NCI-H446 (cell line): Measurements from ENCODE around the gene PCDH17.

Source experiments
- DNase-seq, 2 experiments: peaks; one replicate each; lab custom pipeline; 2025; lab: John Stamatoyannopoulos, UW

Gene PCDH17

GRCh38 chr13:57631596-57632275 is at the start of gene PCDH17:
PCDH17 (plus strand) TSS chr13:57631744; CDS start chr13:57632547, 803 bp downstream.
- no peak for DNase-seq

- no peak for DNase-seq
These were observed 49.5 kb upstream of the PCDH17 start for GRCh38 chr13:57582032-57582431.

GRCh38 chr13:57583529-57583928 is 48.0 kb upstream of the PCDH17 start:
- no peak for DNase-seq

- no peak for DNase-seq
These were observed 42.9 kb upstream of the PCDH17 start for GRCh38 chr13:57588639-57589038.

- DNase-seq, result no peak
These were observed 35.8 kb upstream of the PCDH17 start for GRCh38 chr13:57595775-57596174.

- no peak for DNase-seq
These were observed 30.0 kb upstream of the PCDH17 start for GRCh38 chr13:57601536-57601935.

GRCh38 chr13:57604442-57604841 is 27.1 kb upstream of the PCDH17 start:
- DNase-seq, result no peak

- DNase-seq, result no peak
These were observed 19.6 kb upstream of the PCDH17 start for GRCh38 chr13:57611969-57612368.

- peak in 1 of 2 experiments; percentile 6 for DNase-seq
These were observed 19.0 kb upstream of the PCDH17 start for GRCh38 chr13:57612568-57612967.

- DNase-seq, result peak; percentile 21 to 68
These were observed 6.7 kb upstream of the PCDH17 start for GRCh38 chr13:57624565-57625435.

GRCh38 chr13:57627663-57628062 is 3.9 kb upstream of the PCDH17 start:
- DNase-seq, result peak in 1 of 2 experiments; percentile 35

GRCh38 chr13:57629391-57629804 is 2.1 kb upstream of the PCDH17 start:
- no peak for DNase-seq

GRCh38 chr13:57629821-57630235 is 1.7 kb upstream of the PCDH17 start:
- DNase-seq, result no peak

- no peak for DNase-seq
These were observed 616 bp upstream of the PCDH17 start for GRCh38 chr13:57630661-57631595.

- DNase-seq, result no peak
These were observed 964 bp downstream of the PCDH17 start for GRCh38 chr13:57632276-57633140.

- no peak for DNase-seq
These were observed 1.8 kb downstream of the PCDH17 start for GRCh38 chr13:57633141-57633949.

GRCh38 chr13:57633950-57634838 is 2.6 kb downstream of the PCDH17 start:
- no peak for DNase-seq

- no peak for DNase-seq
These were observed 3.3 kb downstream of the PCDH17 start for GRCh38 chr13:57634839-57635165.

GRCh38 chr13:57635541-57636085 is 4.1 kb downstream of the PCDH17 start:
- DNase-seq, result no peak
